ENCODE measurements around the gene CARS2.
"Not testable (repeated sequence)": the region's sequence is repeated elsewhere in the genome, so short reads cannot be mapped to it uniquely, and the experiment has no call there.

CARS2 gene

GRCh38 chr13:110683921-110684320, 22.0 kb downstream of the CARS2 start:
- no peak for DNase-seq (ENCODE audit: low spot score in 2 of 2)
- Histone ChIP-seq H3K9me3 (no peaks in the 10 kb centered on the region), H3K27me3 (ENCODE audit: low read depth) (no peaks in the 10 kb centered on the region), H3K4me1 (no peaks in the 10 kb centered on the region), H3K4me3 (no peak overlapping the region), H3K36me3 (replicated peaks) (peaks cover 47% of the 10 kb centered on the region)
- in situ Hi-C loops (cut with MboI; ENCODE audit: low sequenced_read_pairs): no loop called here

DNA sequence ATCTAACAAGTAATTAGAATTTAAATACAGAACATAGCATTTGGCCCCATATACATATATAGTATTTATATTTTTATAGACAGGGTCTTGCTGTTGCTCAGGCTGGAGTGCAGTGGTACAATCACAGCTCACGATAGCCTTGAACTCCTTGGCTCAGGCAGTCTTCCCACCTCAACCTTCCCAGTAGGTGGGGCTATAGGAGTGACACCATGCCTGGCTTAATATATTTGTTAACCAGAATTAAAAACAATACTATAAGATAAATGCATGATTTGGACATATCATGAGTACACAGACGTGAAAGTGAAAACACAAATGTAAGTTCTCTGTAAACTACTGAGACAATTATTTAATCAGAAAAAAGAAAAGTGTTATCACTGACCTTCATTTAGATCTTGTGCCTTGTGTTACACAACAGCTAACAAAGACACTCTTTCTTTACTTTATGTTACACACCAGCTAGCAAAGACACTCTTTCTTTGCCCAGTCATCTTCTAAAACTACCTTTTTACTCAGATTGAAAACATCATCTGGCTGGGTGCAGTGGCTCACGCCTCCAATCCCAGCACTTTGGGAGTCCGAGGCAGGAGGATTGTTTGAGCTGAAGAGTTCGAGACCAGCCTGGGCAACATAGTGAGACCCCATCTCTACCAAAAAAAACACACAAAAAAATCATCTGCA, 22.6 kb downstream of the CARS2 start:
- no peaks in the 10 kb centered on the region for H3K9me3 ChIP-seq
- H3K27me3 ChIP-seq (ENCODE audit: low read depth): no peaks in the 10 kb centered on the region
- DNase-seq (ENCODE audit: low spot score in 2 of 2): no peak
- in situ Hi-C loops (cut with MboI; ENCODE audit: low sequenced_read_pairs): no loop called here
- no peaks in the 10 kb centered on the region for H3K4me1 ChIP-seq
- H3K4me3 ChIP-seq: no peak overlapping the region
- peaks cover 49% of the 10 kb centered on the region for H3K36me3 ChIP-seq (replicated peaks)

DNA sequence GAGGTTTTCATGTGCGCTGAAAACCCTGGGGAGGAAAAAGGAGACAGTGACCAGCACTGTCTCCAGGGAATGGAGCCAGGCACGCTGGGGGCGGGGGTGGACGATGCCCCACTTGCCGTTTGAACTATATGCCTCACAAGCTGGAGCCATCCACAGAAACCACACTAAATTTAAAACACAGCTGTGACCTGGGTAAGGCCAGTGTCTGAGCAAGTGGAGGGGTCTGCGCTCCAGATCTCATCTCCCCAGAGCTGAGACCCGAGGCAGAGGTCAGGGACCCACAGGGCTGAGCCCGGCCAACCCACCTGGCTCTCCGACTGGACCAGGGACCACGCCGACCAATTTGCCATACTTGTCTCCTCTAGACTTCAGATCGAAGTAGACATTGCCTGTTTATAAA, 23.2 kb downstream of the CARS2 start:
- Histone ChIP-seq H3K4me1 (no peaks in the 10 kb centered on the region), H3K36me3 (replicated peaks) (peaks cover 51% of the 10 kb centered on the region), H3K27me3 (ENCODE audit: low read depth) (no peaks in the 10 kb centered on the region), H3K9me3 (no peaks in the 10 kb centered on the region), H3K4me3 (no peak overlapping the region)
- in situ Hi-C loops (cut with MboI; ENCODE audit: low sequenced_read_pairs): no loop called here
- DNase-seq (ENCODE audit: low spot score in 2 of 2): no peak

DNA sequence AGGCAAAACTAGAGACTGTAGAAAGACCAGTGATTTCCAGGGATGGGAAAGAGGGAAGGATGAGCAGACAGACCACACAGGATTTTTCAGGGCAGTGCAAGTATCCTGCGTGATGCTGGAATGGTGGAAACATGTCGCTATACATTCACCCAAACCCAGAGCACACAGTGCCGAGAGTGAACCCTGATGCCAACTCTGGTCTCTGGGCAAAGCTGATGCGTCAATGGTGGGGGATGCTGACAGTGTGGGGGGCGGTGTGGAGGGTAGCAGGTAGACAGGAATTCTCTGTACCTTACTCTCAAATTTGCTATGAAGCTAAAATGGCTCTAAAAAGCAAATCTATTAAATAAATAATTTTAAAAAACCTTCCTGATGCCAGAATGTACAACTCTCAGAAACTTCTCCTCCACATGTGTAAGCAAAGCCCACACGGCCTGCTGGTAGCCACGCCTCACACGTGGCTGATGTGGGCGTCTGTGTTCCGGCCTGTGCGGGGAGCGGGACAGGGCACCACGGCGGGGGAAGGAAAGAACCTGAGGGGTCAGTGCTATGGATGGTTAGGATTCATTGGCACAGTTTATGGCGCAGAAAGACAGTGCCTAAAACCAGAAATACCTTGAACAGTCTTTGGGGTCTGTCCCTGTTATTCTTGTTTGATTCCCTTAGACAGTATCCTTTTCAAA, 23.9 kb downstream of the CARS2 start:
- DNase-seq (ENCODE audit: low spot score in 2 of 2): no peak
- Histone ChIP-seq H3K9me3 (no peaks in the 10 kb centered on the region), H3K27me3 (ENCODE audit: low read depth) (no peaks in the 10 kb centered on the region), H3K4me3 (no peak overlapping the region), H3K36me3 (replicated peaks) (peaks cover 45% of the 10 kb centered on the region), H3K4me1 (no peaks in the 10 kb centered on the region)
- in situ Hi-C loops (cut with MboI; ENCODE audit: low sequenced_read_pairs): no loop called here

GRCh38 chr13:110680852-110681251, 25.1 kb downstream of the CARS2 start:
- in situ Hi-C loops (cut with MboI; ENCODE audit: low sequenced_read_pairs): no loop called here
- no peaks in the 10 kb centered on the region for H3K9me3 ChIP-seq
- no peaks in the 10 kb centered on the region for H3K27me3 ChIP-seq (ENCODE audit: low read depth)
- H3K4me1 ChIP-seq: no peaks in the 10 kb centered on the region
- peaks cover 50% of the 10 kb centered on the region for H3K36me3 ChIP-seq (replicated peaks)
- no peak overlapping the region for H3K4me3 ChIP-seq
- peak; percentile 12 to 45 for DNase-seq (ENCODE audit: low spot score in 2 of 2)

GRCh38 chr13:110677731-110678545, 28.0 kb downstream of the CARS2 start:
- Histone ChIP-seq H3K9me3 (no peaks in the 10 kb centered on the region), H3K27me3 (ENCODE audit: low read depth) (no peaks in the 10 kb centered on the region), H3K4me3 (no peak overlapping the region), H3K36me3 (replicated peaks) (peaks cover 49% of the 10 kb centered on the region), H3K4me1 (no peaks in the 10 kb centered on the region)
- in situ Hi-C loops (cut with MboI; ENCODE audit: low sequenced_read_pairs): no loop called here
- DNase-seq (ENCODE audit: low spot score in 2 of 2): no peak

DNA sequence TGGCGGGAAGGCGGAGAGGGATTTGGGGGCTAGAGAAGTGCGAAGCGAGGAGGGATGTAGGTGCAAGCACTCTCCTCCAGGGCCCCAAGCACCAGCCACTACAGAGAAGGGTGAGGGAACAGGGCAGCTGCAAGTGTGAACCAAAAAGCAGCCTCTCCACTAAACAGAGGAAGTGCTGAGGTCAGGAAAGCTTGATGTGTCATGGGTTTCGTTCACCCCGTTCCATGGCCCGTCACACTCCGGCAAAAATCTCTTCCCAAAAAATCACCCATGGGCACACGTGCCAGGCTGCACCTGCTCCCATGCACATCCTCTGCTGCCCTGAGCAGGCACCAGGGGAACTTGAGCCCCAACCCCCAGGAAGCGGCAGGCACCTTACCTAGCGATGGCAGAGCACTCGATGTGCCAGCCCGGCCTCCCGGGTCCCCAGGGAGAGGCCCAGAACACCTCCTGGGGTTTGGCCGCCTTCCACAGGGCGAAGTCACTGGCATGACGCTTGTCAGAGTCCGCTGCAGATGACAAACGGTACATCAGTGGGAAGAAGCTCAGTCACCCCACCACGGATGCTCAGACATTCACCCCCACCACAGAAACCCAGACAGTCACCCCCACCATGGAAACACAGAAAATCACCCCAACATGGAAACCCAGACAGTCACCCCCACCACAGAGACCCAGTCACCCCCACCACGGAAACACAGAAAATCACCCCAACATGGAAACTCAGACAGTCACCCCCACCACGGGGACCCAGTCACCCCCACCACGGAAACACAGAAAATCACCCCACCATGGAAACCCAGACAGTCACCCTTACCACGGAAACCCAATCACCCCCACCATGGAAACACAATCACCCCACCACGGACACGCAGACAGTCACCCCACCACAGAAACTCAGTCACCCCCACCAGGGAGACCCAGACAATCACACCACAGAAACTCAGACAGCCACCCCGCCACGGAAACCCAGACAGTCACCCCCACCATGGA, 29.0 kb downstream of the CARS2 start:
- Histone ChIP-seq H3K9me3 (no peaks in the 10 kb centered on the region), H3K4me3 (no peak overlapping the region), H3K27me3 (ENCODE audit: low read depth) (no peaks in the 10 kb centered on the region), H3K4me1 (no peaks in the 10 kb centered on the region), H3K36me3 (replicated peaks) (peaks cover 38% of the 10 kb centered on the region)
- no peak for DNase-seq (ENCODE audit: low spot score in 2 of 2)
- in situ Hi-C loops (cut with MboI; ENCODE audit: low sequenced_read_pairs): no loop called here

- H3K4me3 ChIP-seq; DNase-seq (ENCODE audit: low spot score in 2 of 2); H3K27me3 ChIP-seq (ENCODE audit: low read depth); in situ Hi-C loops (cut with MboI; ENCODE audit: low sequenced_read_pairs); H3K9me3 ChIP-seq: not testable (repeated sequence)
- Histone ChIP-seq H3K4me1 (peaks cover 14% of the 10 kb centered on the region), H3K36me3 (replicated peaks) (peaks cover 51% of the 10 kb centered on the region)
These were observed 36.1 kb downstream of the CARS2 start for GRCh38 chr13:110669814-110670213.

DNA sequence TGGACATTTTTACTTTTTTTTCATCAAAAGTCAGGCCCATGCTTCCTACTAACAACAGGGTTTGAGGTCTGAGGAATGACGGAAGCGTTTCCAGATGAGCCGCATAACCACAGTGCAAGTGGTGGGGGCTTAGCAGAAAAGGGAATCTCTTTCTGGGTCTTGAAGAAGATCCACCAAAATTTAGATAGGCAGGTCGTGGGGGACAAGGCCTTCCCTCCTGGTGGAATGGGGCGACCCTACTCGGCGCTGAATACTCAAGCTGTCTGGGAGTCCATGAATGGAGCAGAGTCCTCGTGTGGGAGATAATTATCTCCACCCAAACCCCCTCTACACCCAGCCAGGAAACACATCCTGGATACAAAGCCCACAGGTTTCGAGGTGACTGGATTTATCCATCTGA, 36.9 kb downstream of the CARS2 start:
- DNase-seq (ENCODE audit: low spot score in 2 of 2): no peak
- Histone ChIP-seq H3K36me3 (replicated peaks) (peaks cover 52% of the 10 kb centered on the region), H3K9me3 (no peaks in the 10 kb centered on the region), H3K4me3 (no peak overlapping the region), H3K27me3 (ENCODE audit: low read depth) (no peaks in the 10 kb centered on the region), H3K4me1 (peaks cover 14% of the 10 kb centered on the region)
- in situ Hi-C loops (cut with MboI; ENCODE audit: low sequenced_read_pairs): no loop called here

GRCh38 chr13:110666255-110666533, 39.7 kb downstream of the CARS2 start:
- H3K36me3 ChIP-seq (replicated peaks): peaks cover 62% of the 10 kb centered on the region
- peaks cover 14% of the 10 kb centered on the region for H3K4me1 ChIP-seq
- in situ Hi-C loops (cut with MboI; ENCODE audit: low sequenced_read_pairs): no loop called here
- no peaks in the 10 kb centered on the region for H3K27me3 ChIP-seq (ENCODE audit: low read depth)
- no peak for DNase-seq (ENCODE audit: low spot score in 2 of 2)
- no peak overlapping the region for H3K4me3 ChIP-seq
- no peaks in the 10 kb centered on the region for H3K9me3 ChIP-seq

DNA sequence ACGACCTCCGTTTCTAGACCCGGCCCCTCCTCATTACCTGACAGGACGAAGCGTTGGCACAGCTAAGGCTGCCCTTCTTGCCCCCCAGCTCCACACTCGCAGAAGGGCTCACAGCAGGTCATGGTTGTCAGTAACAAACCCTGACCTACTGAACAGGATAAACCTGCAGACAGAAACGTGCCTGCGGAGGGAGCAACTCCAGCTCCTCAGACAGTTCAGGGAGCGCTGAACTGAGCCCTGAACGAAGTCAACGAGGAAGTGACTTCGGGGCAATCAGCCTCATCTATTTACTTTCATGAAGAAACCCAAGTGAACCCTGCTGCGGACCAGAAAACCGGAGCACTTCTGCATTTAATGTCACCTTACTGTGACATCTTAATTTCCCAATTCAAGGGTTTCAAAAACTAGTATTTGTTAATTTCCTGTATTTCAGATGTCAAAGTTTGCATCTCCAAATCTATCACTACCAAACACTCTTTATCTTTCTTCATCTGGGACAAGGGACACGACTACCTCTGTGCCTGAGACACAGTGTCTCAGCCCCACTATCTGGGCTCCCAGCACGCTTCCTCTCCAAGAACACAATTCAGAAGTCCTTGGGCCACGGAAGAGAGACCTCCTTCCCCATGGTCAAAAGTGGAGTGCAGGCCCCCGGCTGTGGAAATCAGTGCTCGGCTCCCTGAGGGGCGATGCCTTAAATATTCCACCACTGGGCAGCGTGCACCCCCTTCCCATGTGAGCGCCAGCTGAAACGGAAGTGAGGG, 40.2 kb downstream of the CARS2 start:
- no peaks in the 10 kb centered on the region for H3K9me3 ChIP-seq
- DNase-seq (ENCODE audit: low spot score in 2 of 2): no peak
- no peaks in the 10 kb centered on the region for H3K27me3 ChIP-seq (ENCODE audit: low read depth)
- H3K36me3 ChIP-seq (replicated peaks): peaks cover 62% of the 10 kb centered on the region
- H3K4me3 ChIP-seq: no peak overlapping the region
- in situ Hi-C loops (cut with MboI; ENCODE audit: low sequenced_read_pairs): no loop called here
- H3K4me1 ChIP-seq: peaks cover 14% of the 10 kb centered on the region

DNA sequence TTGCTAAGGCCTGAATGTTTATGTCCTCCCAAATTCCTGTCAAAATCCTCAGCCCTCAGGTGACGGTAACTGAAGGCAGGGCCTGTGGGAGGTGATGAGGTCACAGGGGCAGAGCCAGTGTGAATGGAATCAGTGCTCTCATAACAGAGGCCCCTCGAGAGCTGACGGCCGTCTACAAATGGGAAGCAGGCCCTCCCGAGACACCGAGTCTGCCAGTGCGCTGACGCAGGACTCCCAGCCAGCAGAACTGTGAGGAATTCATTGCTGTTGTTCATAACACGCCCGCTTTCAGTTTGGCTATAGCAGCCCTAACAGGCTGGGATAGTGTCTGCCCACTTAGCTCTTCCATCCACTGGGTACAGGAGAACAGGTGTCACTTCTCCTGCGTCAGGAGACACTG, 41.2 kb downstream of the CARS2 start:
- Histone ChIP-seq H3K4me1 (peaks cover 14% of the 10 kb centered on the region), H3K27me3 (ENCODE audit: low read depth) (no peaks in the 10 kb centered on the region), H3K36me3 (replicated peaks) (peaks cover 61% of the 10 kb centered on the region), H3K9me3 (peaks cover 3% of the 10 kb centered on the region; the same call in 1 of the 2 replicates), H3K4me3 (no peak overlapping the region)
- in situ Hi-C loops (cut with MboI; ENCODE audit: low sequenced_read_pairs): no loop called here
- no peak for DNase-seq (ENCODE audit: low spot score in 2 of 2)

DNA sequence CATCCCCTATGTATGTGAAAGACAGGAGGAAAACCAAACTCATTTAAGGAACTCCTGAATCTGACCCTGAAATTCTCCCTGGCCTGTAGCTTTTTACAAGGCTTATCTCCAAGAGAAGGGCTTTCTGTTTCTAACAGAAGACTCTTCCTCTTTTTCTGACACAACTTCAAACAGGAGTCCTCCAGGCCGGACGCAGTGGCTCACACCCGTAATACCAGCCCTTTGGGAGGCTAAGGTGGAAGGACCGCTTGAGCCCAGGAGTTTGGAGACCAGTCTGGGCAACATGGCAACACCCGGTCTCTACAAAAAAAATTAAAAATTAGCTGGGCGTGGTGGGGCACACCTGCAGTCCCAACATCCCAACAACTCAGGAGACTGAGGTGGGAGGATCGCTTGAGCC, 41.9 kb downstream of the CARS2 start:
- in situ Hi-C loops (cut with MboI; ENCODE audit: low sequenced_read_pairs): no loop called here
- Histone ChIP-seq H3K9me3 (peaks cover 3% of the 10 kb centered on the region; the same call in 1 of the 2 replicates), H3K4me1 (peaks cover 14% of the 10 kb centered on the region), H3K4me3 (no peak overlapping the region), H3K27me3 (ENCODE audit: low read depth) (no peaks in the 10 kb centered on the region), H3K36me3 (replicated peaks) (peaks cover 57% of the 10 kb centered on the region)
- no peak for DNase-seq (ENCODE audit: low spot score in 2 of 2)
